ENCODE measurements around the gene RALY.

Gene RALY

DNA sequence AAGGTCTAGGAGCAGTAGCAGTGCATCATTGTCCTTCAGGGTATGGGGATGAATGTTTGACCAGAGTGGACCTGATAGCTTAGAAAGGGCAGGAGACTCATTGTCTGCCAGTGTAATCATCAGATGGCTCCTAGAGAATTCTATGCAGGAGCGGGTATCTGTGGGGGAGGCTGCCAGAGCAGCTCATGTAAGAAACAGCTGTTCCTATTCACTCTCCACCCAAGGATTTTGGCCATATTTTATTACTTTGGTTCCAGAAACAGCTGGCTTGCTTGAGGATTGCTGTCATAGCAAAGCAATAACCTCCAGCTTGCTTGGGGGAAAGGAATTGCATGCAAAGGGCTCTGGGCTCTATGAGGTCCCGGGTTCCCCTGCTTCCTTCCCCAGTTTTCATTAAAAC is 44.1 kb downstream of the RALY start:
- peaks cover 7% of the 10 kb centered on the region for H3K36me3 ChIP-seq (ENCODE audit: insufficient read depth, low read length)
- 89% methylated on average over 2 of the region's 2 CpGs for WGBS
- H3K4me1 ChIP-seq (ENCODE audit: insufficient read depth, low read length), result peaks cover 14% of the 10 kb centered on the region; the same call in 1 of the 2 replicates

DNA sequence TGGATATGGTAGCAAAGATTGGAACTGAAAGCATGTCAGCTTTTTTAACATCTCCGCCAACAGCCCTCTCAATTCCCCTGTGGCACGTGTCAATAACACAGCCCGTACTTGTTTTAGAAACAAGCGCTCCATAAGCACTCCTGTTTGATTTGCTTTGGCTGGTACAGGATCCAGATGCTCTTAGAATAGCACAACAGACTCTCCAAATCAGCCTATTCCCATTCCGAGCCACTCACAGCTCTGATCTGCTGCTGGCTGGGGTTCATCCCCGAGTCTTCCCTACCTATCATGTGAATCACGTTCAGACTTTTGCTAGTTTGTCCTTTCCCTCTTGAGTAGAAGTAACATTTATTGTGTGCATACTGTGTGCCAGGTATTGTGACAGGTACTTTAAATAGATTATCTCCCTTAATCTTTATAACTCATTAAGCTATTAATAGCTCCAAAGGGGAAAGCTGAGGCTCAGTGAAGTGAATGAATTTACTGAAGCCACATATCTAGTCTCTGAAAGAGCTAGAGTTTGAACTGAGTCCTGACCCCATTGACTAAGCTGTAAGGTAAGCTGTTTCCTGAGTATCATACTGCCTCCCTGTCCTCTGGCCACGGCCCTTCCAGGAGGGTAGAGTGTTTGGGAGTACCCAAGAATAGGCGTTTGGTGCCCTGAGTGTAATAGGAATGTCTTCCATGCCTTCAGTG is 46.7 kb downstream of the RALY start:
- Histone ChIP-seq H3K9ac (ENCODE audit: low read depth, low read length) (no peak overlapping the region), H3K27me3 (ENCODE audit: insufficient read depth, low read length) (no peaks in the 10 kb centered on the region), H3K4me3 (ENCODE audit: low read length) (no peak overlapping the region), H3K27ac (ENCODE audit: low read depth, low read length) (no peak overlapping the region), H3K36me3 (ENCODE audit: insufficient read depth, low read length) (no peaks in the 10 kb centered on the region), H3K4me1 (ENCODE audit: insufficient read depth, low read length) (peaks cover 13% of the 10 kb centered on the region), H3K9me3 (ENCODE audit: insufficient read depth, low read depth, low read length) (no peaks in the 10 kb centered on the region)
- WGBS, result 97% methylated on average over 9 of the region's 9 CpGs

More for the DNA sequence above, 44.1 kb downstream of the RALY start:
- no peak overlapping the region for H3K4me3 ChIP-seq (ENCODE audit: low read length)
- no peaks in the 10 kb centered on the region for H3K9me3 ChIP-seq (ENCODE audit: insufficient read depth, low read depth, low read length)
- no peak overlapping the region for H3K9ac ChIP-seq (ENCODE audit: low read depth, low read length)
- H3K27me3 ChIP-seq (ENCODE audit: insufficient read depth, low read length), result no peaks in the 10 kb centered on the region
- no peak overlapping the region for H3K27ac ChIP-seq (ENCODE audit: low read depth, low read length)

DNA sequence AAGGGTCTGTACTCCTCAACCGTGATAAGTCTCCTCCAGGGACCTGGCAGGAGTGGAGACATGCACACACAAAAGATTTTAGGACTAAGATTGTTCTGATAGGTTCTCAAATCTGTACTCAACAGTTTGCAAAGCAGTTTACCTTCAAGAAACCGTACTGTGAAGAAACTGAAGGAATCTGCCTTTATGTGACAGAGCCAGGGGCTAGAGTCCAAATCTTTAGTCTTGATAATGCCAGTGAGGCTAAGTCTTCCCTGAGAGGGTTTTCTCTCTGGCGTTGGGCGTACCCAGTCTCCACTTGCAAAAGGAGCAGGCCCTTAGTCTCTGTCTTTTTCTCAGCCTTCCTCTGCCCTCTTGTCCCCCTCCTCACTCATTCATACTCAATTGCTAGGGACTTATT is 47.5 kb downstream of the RALY start:
- H3K27me3 ChIP-seq (ENCODE audit: insufficient read depth, low read length), result no peaks in the 10 kb centered on the region
- no peaks in the 10 kb centered on the region for H3K9me3 ChIP-seq (ENCODE audit: insufficient read depth, low read depth, low read length)
- H3K36me3 ChIP-seq (ENCODE audit: insufficient read depth, low read length), result no peaks in the 10 kb centered on the region
- no peak overlapping the region for H3K9ac ChIP-seq (ENCODE audit: low read depth, low read length)
- H3K4me3 ChIP-seq (ENCODE audit: low read length), result no peak overlapping the region
- WGBS, result 93% methylated on average over 4 of the region's 4 CpGs
- no peak overlapping the region for H3K27ac ChIP-seq (ENCODE audit: low read depth, low read length)
- H3K4me1 ChIP-seq (ENCODE audit: insufficient read depth, low read length), result peaks cover 21% of the 10 kb centered on the region

GRCh38 chr20:34042262-34042661 is 48.6 kb downstream of the RALY start:
- H3K4me1 ChIP-seq (ENCODE audit: insufficient read depth, low read length), result peaks cover 19% of the 10 kb centered on the region
- H3K36me3 ChIP-seq (ENCODE audit: insufficient read depth, low read length), result no peaks in the 10 kb centered on the region
- H3K9me3 ChIP-seq (ENCODE audit: insufficient read depth, low read depth, low read length), result no peaks in the 10 kb centered on the region
- WGBS, result 86% methylated on average over 4 of the region's 4 CpGs
- H3K9ac ChIP-seq (ENCODE audit: low read depth, low read length), result no peak overlapping the region
- no peaks in the 10 kb centered on the region for H3K27me3 ChIP-seq (ENCODE audit: insufficient read depth, low read length)
- no peak overlapping the region for H3K27ac ChIP-seq (ENCODE audit: low read depth, low read length)
- no peak overlapping the region for H3K4me3 ChIP-seq (ENCODE audit: low read length)

- Histone ChIP-seq H3K27ac (ENCODE audit: low read depth, low read length) (no peak overlapping the region), H3K4me3 (ENCODE audit: low read length) (no peak overlapping the region), H3K4me1 (ENCODE audit: insufficient read depth, low read length) (peaks cover 27% of the 10 kb centered on the region), H3K27me3 (ENCODE audit: insufficient read depth, low read length) (no peaks in the 10 kb centered on the region), H3K36me3 (ENCODE audit: insufficient read depth, low read length) (no peaks in the 10 kb centered on the region), H3K9ac (ENCODE audit: low read depth, low read length) (no peak overlapping the region), H3K9me3 (ENCODE audit: insufficient read depth, low read depth, low read length) (no peaks in the 10 kb centered on the region)
Measured at GRCh38 chr20:34043025-34043424, 49.3 kb downstream of the RALY start.

DNA sequence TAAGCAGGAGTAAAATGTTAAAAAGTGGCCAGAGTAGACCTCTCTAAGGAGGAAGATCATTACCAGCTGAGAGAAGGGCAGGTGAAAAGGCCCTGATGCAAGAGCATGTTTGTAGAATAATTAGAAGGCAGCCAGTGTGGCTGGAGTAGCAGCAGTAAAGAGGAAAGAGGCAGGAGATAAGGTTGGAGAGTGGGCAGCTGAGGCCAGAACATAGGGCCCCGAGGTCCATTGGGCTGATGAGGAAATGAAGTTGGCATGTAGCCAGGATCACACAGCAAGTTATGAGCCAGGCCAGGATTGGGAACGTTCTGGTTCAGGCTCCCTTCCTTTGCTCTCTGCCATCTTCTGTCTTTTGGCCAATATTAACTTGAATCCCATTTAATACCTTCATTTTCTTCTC is 51.6 kb downstream of the RALY start:
- Histone ChIP-seq H3K4me1 (ENCODE audit: insufficient read depth, low read length) (peaks cover 27% of the 10 kb centered on the region), H3K9ac (ENCODE audit: low read depth, low read length) (no peak overlapping the region), H3K9me3 (ENCODE audit: insufficient read depth, low read depth, low read length) (no peaks in the 10 kb centered on the region), H3K27ac (ENCODE audit: low read depth, low read length) (no peak overlapping the region; the same call in 1 of the 2 replicates), H3K4me3 (ENCODE audit: low read length) (no peak overlapping the region), H3K27me3 (ENCODE audit: insufficient read depth, low read length) (no peaks in the 10 kb centered on the region), H3K36me3 (ENCODE audit: insufficient read depth, low read length) (no peaks in the 10 kb centered on the region)
- 52% methylated on average over 2 of the region's 2 CpGs for WGBS

DNA sequence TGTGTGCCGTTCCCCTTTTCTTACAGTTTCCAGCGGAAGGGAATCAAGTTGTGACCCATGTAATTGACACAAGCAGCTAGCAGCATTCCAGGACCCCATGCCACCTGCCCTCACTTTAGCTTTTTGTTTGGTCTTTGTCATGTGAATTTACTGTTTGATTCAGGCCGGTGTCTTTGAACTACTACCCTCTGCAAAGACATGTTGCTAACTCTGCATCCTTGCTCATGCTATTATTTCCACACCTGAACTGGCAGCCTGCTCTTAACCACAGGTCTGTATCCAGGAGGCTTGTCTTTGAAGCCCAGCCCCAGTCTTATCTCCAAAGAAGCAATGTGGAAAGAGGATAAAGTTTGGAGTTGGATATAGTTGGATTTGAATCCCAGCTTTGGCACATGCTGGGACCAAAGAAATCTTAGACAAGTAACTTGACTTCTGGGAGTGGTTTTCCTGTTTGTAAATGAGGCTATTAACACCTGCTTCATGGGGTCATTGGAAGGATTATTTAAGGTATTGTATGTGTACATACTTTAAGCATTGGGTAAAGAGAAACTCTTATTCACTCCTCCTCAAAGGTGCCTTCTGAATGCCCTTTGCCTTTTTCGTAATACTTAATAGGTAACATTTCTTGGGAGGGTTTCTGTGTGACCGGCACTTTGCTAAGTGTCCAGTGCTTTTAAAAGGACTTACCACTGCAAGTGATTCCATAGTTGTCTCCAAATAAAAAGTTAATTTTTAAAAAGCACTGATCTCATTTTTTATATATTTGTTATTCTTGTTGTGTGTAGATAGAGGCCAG is 52.4 kb downstream of the RALY start:
- Histone ChIP-seq H3K9ac (ENCODE audit: low read depth, low read length) (no peak overlapping the region), H3K36me3 (ENCODE audit: insufficient read depth, low read length) (no peaks in the 10 kb centered on the region), H3K27ac (ENCODE audit: low read depth, low read length) (no peak overlapping the region; the same call in 1 of the 2 replicates), H3K4me1 (ENCODE audit: insufficient read depth, low read length) (peaks cover 27% of the 10 kb centered on the region), H3K27me3 (ENCODE audit: insufficient read depth, low read length) (no peaks in the 10 kb centered on the region), H3K4me3 (ENCODE audit: low read length) (no peak overlapping the region), H3K9me3 (ENCODE audit: insufficient read depth, low read depth, low read length) (no peaks in the 10 kb centered on the region)
- 48% methylated on average over 5 of the region's 5 CpGs for WGBS

DNA sequence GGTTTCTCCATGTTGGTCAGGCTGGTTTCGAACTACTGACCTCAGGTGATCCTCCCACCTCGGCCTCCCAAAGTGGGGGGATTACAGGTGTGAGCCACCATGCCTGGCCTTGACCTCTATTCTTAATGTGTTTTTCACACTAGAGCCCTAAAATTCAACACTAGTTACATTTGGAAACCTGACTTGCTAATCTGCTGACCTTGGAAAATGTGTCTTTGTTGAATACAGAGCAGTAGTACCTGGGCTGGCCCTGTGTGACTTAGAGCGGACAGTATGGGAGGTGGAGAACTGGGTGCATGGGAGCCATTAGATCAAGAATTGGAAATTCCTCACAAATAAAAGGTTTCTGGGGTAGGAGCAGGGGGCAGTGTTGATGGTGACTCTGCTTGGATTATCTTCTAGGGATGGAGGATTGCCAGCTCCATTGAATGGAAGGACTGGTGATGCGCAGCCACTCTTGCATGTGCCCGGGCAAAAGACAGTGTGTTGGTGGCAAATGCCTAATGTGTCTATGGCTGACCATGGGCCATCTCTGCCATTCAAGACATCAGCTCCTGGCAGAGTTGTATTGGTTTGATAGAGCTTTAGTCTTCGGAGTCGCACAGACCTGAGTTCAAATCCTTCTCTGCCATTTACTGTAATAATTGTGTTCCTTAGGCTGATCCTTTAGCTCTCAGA is 53.4 kb downstream of the RALY start:
- Histone ChIP-seq H3K36me3 (ENCODE audit: insufficient read depth, low read length) (no peaks in the 10 kb centered on the region), H3K9me3 (ENCODE audit: insufficient read depth, low read depth, low read length) (no peaks in the 10 kb centered on the region), H3K9ac (ENCODE audit: low read depth, low read length) (no peak overlapping the region), H3K4me1 (ENCODE audit: insufficient read depth, low read length) (peaks cover 27% of the 10 kb centered on the region), H3K27me3 (ENCODE audit: insufficient read depth, low read length) (no peaks in the 10 kb centered on the region), H3K4me3 (ENCODE audit: low read length) (no peak overlapping the region), H3K27ac (ENCODE audit: low read depth, low read length) (no peak overlapping the region)
- WGBS, result 95% methylated on average over 7 of the region's 7 CpGs

DNA sequence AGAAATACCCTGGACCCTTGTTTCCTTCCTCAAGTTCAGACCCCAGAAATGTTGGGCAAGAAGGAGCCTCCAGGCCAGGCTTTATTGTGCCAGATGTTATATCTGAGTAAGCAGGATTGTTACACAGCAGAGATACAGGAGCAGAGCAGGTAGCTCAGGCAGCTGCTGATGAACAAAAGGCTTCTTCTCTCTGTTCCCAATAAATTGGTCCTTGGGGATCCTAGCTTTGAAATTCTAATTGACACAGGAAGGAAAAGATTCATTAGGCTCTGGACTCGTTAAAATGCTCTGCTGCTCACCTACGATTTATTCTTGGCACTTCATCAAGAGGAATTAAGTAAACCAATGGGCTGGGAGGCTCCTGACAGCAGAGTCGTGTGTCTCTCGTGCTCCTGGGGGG is 54.2 kb downstream of the RALY start:
- no peak overlapping the region for H3K27ac ChIP-seq (ENCODE audit: low read depth, low read length)
- H3K4me1 ChIP-seq (ENCODE audit: insufficient read depth, low read length), result peaks cover 27% of the 10 kb centered on the region
- H3K27me3 ChIP-seq (ENCODE audit: insufficient read depth, low read length), result no peaks in the 10 kb centered on the region
- H3K9me3 ChIP-seq (ENCODE audit: insufficient read depth, low read depth, low read length), result no peaks in the 10 kb centered on the region
- no peaks in the 10 kb centered on the region for H3K36me3 ChIP-seq (ENCODE audit: insufficient read depth, low read length)
- H3K9ac ChIP-seq (ENCODE audit: low read depth, low read length), result no peak overlapping the region
- no peak overlapping the region for H3K4me3 ChIP-seq (ENCODE audit: low read length)
- WGBS, result 85% methylated on average over 4 of the region's 4 CpGs

GRCh38 chr20:34049389-34049788 is 55.7 kb downstream of the RALY start:
- Histone ChIP-seq H3K4me1 (ENCODE audit: insufficient read depth, low read length) (peaks cover 27% of the 10 kb centered on the region), H3K36me3 (ENCODE audit: insufficient read depth, low read length) (no peaks in the 10 kb centered on the region), H3K9me3 (ENCODE audit: insufficient read depth, low read depth, low read length) (no peaks in the 10 kb centered on the region), H3K27ac (ENCODE audit: low read depth, low read length) (no peak overlapping the region), H3K9ac (ENCODE audit: low read depth, low read length) (no peak overlapping the region), H3K4me3 (ENCODE audit: low read length) (no peak overlapping the region), H3K27me3 (ENCODE audit: insufficient read depth, low read length) (no peaks in the 10 kb centered on the region)
- WGBS, result 88% methylated on average over 1 of the region's 1 CpG

Measured in HUES64 (cell line).